Measurements from ENCODE around the gene GDI2. TPM values are rescaled to one million over a fixed set of nuclear protein-coding genes. Genes with fewer than 3 reads are reported as not detected.
"Not testable (repeated sequence)": the region's sequence is repeated elsewhere in the genome, so short reads cannot be mapped to it uniquely, and the experiment has no call there.

GDI2 gene
- total RNA-seq, 4 donors from 2014 or later, result 186 to 294 (median 225) TPM

DNA sequence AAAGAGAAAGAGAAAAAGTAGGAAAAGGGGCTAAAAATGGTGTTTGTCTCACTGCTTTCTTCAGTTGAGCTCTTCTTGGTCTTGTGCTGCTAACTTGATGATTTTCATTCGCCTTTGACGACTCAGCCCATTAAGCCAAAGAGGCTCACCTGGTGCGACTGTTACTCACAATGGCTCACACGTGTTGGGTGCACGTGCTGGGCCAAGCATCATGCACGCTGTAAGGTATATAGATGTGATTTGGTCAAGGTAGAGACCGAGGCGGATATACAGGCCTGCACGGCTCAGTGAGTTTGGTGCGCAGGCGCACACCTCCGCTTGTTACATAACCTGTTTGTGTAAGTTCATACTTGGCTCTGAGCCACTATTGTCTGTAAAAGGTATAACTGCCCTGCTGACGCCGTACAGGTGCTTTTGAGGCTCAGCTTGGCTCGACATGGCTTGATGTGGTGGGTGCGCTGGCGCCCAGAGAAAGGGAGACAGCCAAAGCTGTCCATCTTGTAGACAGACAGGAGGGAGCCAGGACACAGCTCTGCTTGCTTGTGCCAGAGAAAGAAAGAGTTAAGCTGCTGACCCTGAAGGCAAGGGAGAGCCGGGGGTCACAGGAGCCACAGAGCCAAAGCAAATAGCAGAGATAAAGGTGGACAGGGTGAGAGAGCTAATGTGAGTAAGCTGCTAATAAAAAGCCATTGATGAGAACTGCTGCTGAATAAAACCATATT is 42.9 kb upstream of the GDI2 start:
- H3K27me3 ChIP-seq, result no peaks in the 10 kb centered on the region
- TF ChIP-seq POLR2AphosphoS5 (IDR thresholded peaks at IDR 0.05) (no peak), POLR2A (IDR thresholded peaks at IDR 0.05) (no peak), EP300 (IDR thresholded peaks at IDR 0.05) (no peak)
- TF ChIP-seq, protein P1, sequence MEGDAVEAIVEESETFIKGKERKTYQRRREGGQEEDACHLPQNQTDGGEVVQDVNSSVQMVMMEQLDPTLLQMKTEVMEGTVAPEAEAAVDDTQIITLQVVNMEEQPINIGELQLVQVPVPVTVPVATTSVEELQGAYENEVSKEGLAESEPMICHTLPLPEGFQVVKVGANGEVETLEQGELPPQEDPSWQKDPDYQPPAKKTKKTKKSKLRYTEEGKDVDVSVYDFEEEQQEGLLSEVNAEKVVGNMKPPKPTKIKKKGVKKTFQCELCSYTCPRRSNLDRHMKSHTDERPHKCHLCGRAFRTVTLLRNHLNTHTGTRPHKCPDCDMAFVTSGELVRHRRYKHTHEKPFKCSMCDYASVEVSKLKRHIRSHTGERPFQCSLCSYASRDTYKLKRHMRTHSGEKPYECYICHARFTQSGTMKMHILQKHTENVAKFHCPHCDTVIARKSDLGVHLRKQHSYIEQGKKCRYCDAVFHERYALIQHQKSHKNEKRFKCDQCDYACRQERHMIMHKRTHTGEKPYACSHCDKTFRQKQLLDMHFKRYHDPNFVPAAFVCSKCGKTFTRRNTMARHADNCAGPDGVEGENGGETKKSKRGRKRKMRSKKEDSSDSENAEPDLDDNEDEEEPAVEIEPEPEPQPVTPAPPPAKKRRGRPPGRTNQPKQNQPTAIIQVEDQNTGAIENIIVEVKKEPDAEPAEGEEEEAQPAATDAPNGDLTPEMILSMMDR (IDR thresholded peaks at IDR 0.05), result no peak
- no peak overlapping the region for H3K4me3 ChIP-seq
- H3K4me1 ChIP-seq, result no peaks in the 10 kb centered on the region
- 67% methylated on average over 5 to 13 of the region's 18 CpGs for WGBS, 2 donors (ENCODE audit: low coverage in 1 of 2)
- H3K9me3 ChIP-seq, result no peaks in the 10 kb centered on the region
- no peak overlapping the region for H3K27ac ChIP-seq
- no peaks in the 10 kb centered on the region for H3K36me3 ChIP-seq
- ATAC-seq, result no peak

DNA sequence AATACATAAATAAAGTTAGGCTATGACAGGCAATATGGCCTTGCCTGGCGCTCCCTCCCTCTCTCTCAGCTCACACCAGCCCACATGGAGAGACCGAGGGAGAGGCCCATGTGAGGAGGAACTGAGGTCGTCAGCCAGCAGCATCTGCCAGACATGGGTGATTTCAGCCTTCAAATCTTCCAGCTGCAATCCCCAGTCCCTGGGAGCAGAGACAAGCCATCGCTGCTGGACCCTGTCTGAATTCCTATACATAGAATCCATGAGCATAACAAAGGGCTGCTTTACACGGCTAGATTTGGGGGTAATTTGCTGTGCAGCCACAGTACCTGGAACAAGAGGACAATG is 40.9 kb upstream of the GDI2 start:
- H3K4me3 ChIP-seq, result no peak overlapping the region
- no peak for ATAC-seq
- no peaks in the 10 kb centered on the region for H3K4me1 ChIP-seq
- 70 to 76% methylated on average over 4 to 5 of the region's 5 CpGs for WGBS, 2 donors (ENCODE audit: low coverage in 1 of 2)
- H3K9me3 ChIP-seq, result no peaks in the 10 kb centered on the region
- TF ChIP-seq POLR2A (IDR thresholded peaks at IDR 0.05), result no peak
- TF ChIP-seq POLR2AphosphoS5 (IDR thresholded peaks at IDR 0.05), result no peak
- no peak for TF ChIP-seq EP300 (IDR thresholded peaks at IDR 0.05)
- TF ChIP-seq, protein P1 (IDR thresholded peaks at IDR 0.05), result no peak
- H3K27ac ChIP-seq, result no peak overlapping the region
- no peaks in the 10 kb centered on the region for H3K36me3 ChIP-seq
- no peaks in the 10 kb centered on the region for H3K27me3 ChIP-seq

DNA sequence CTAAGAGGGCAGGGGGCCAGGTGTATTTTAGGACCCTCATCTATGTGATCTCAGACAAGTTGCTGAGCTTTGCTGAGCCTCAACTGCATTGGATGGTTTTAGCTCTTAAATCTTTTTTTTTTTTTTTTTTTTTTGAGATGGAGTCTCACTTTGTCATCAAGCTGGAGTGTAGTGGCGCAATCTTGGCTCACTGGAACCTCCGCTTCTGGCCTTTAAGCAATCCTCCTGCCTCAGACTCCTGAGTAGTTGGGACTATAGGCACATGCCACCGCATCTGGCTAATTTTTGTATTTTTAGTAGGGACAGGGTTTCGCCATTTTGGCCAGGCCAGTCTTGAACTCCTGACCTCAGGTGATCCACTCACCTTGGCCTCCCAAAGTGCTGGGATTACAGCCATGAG is 33.4 kb upstream of the GDI2 start:
- H3K27ac ChIP-seq, result peak overlapping the region in 2 of 4 donors; percentile 35 to 45
- H3K4me1 ChIP-seq, H3K27me3 ChIP-seq, H3K9me3 ChIP-seq, H3K4me3 ChIP-seq, H3K36me3 ChIP-seq, ATAC-seq: not testable (repeated sequence)
- WGBS, 2 donors (ENCODE audit: low coverage in 1 of 2), result 100% methylated on average over 3 of the region's 4 CpGs; no CpG with 5 or more reads in 1 of the 2 donors

DNA sequence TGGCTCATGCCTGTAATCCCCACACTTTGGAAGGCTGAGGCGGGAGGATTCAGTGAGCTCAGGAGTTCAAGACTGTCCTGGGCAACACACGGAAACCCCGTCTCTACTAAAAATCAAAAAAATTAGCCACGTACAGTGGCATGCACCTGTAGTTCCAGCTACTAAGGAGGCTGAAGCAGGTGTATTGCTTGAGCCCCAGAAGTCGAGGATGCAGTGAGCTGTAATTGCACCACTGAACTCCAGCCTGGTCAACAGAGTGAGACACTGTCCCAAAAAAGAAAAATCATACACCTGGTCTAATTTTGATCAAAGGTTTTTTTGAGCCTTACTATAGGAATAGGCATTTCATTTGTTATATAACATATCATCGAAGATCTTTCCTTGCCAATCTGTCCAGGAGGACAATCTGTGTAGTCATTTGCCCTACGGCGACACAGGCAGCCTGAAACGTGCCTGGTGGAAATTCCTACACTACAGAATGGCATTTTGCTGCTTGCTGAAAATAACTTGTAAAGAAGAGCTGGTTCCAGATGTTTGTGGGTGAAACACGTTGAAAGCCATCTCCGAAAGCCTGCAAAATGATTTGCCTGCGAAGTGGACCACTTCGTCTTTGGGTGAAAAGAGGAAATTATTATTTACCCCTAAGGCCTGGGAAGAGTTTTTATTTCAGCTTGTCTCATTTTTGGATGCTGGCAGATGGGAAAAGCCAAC is 31.3 kb upstream of the GDI2 start:
- Histone ChIP-seq H3K9me3 (no peaks in the 10 kb centered on the region), H3K27ac (peak overlapping the region in 1 of 4 donors; percentile 25), H3K36me3 (no peaks in the 10 kb centered on the region), H3K4me1 (peaks cover 0 to 6% (median 0%) of the 10 kb centered on the region in 3 donors), H3K27me3 (no peaks in the 10 kb centered on the region), H3K4me3 (no peak overlapping the region)
- 68 to 72% methylated on average over 6 to 9 of the region's 13 CpGs for WGBS, 2 donors (ENCODE audit: low coverage in 1 of 2)
- TF ChIP-seq, protein P1 (IDR thresholded peaks at IDR 0.05), result no peak
- no peak for TF ChIP-seq POLR2A (IDR thresholded peaks at IDR 0.05)
- no peak for TF ChIP-seq POLR2AphosphoS5 (IDR thresholded peaks at IDR 0.05)
- no peak for TF ChIP-seq EP300 (IDR thresholded peaks at IDR 0.05)
- ATAC-seq, result no peak

DNA sequence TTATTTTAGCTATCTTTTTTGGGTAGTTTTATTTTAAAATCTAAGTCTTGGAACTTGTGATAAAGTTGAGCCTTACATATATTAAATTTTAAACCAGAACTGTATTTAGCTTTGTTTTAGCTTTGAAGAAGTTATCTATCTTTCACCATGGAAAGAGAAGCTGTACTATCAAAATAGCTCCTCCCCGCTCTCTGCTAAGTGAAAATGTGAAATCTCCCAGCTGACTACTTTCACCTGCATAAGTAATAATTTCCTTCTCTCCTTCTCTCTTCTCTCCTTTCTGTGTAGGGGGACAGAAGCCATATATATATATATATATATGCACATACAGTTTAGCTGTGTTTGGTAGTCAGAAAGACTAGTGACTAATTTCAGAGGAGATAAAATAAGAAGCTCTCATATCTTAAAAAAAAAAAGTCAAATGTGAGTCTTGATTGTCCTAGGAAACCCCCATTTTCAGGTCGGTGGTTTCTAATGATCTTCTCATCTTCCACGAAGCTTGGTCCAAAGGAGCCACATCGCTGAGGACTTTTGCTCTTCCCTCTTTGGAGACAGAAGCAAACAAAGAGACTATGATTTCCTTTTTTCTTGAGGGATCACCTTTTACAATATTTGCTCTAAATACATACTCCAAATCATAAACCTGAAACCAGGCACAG is 30.6 kb upstream of the GDI2 start:
- no peaks in the 10 kb centered on the region for H3K27me3 ChIP-seq
- H3K27ac ChIP-seq, result no peak overlapping the region
- no peak for ATAC-seq
- WGBS, 2 donors (ENCODE audit: low coverage in 1 of 2), result 47 to 80% methylated on average over 4 of the region's 4 CpGs
- peaks cover 0 to 6% (median 0%) of the 10 kb centered on the region in 3 donors for H3K4me1 ChIP-seq
- no peaks in the 10 kb centered on the region for H3K9me3 ChIP-seq
- H3K36me3 ChIP-seq, result no peaks in the 10 kb centered on the region
- H3K4me3 ChIP-seq, result no peak overlapping the region
- TF ChIP-seq POLR2AphosphoS5 (IDR thresholded peaks at IDR 0.05) (no peak), POLR2A (IDR thresholded peaks at IDR 0.05) (no peak), EP300 (IDR thresholded peaks at IDR 0.05) (no peak)
- TF ChIP-seq, protein P1 (IDR thresholded peaks at IDR 0.05), result no peak
